ENCODE measurements around the gene TANC1.

- TF ChIP-seq CTCF (IDR thresholded peaks at IDR 0.05) (no peak), POLR2A (IDR thresholded peaks at IDR 0.05) (no peak)
Observed at GRCh38 chr2:158936978-158937377, 31.5 kb upstream of the TANC1 start.

Data from sigmoid colon (tissue), 3 donors.